ENCODE results near the gene BARHL1. TPM values are rescaled to one million over a fixed set of nuclear protein-coding genes. Genes with fewer than 3 reads are reported as not detected.

Gene BARHL1
- under 1 TPM in 1 of 3 donors, not detected in 2; 0.12 TPM for polyA plus RNA-seq (ENCODE audit: insufficient read length in 3 of 3)
- long read RNA-seq, donor 1 = 0 reads
- long read RNA-seq, donor 2 = 0 reads
- long read RNA-seq, donor 3 = 0 reads
- long read RNA-seq, donor 4 = 0 reads
- long read RNA-seq, donor 5 = 0 reads
- long read RNA-seq, donor 6 = 0 reads
- long read RNA-seq, donor 7 = 0 reads
- long read RNA-seq, donor 8 = 0 reads
- long read RNA-seq, donor 9 = 0 reads
- long read RNA-seq, donor 10 = 0 reads
- long read RNA-seq, donor 11 = 0 reads
- long read RNA-seq, donor 12 = 0 reads
- long read RNA-seq, donor 13 = 0 reads
- long read RNA-seq, donor 14 = 0 reads
- long read RNA-seq, donor 15 = 0 reads
- long read RNA-seq, donor 16 = 0 reads

DNA sequence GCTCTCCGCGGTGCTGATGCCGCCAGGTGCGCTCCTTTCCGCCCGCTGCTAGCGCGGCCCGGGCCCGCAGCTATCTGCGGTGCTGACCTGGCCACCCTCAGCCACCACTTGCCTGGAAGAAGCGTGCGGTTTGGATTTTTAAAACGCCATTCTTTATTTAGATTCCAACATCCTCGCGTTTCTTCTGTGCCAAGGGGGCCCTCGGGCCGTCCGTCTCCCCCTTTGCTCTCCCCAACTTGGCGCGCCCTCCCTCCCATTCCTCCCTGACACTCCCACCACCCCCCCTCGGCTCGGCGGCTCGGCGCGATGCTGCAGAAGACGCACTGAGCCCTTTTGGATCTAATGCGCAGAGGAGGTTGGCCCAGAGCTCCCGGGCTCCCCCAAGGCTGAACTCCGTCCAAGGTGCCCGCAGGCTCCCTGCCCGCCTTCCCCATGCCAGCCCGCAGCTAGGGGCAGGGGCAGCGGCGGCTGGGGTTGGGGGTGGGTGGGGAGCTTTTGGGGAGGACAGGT is at the start of gene BARHL1:
Gene BARHL1 (plus strand): TSS at position 331 of the 510 bp plus-strand sequence. CDS start 192 bp downstream, outside the sequence.
- no peak for DNase-seq

DNA sequence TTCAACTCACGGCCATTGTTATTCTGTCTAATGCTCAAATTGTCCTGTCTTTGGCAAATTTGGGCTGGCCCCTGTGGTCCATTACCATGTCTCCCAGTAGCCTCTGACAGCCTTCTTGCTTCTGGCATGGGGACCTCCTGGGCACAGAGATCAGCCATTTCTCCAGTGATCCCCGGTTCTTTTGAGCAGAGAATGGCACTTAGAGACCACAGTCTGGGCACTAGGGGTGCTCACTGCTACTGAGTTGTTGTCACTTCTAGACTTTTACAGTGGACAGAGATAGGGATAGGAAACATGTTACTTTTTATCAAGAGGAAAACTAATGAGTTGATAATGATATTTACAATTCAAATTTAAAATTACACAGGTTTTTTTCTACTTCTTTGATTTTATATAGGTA is 47.6 kb upstream of the BARHL1 start:
- no peak for DNase-seq

DNA sequence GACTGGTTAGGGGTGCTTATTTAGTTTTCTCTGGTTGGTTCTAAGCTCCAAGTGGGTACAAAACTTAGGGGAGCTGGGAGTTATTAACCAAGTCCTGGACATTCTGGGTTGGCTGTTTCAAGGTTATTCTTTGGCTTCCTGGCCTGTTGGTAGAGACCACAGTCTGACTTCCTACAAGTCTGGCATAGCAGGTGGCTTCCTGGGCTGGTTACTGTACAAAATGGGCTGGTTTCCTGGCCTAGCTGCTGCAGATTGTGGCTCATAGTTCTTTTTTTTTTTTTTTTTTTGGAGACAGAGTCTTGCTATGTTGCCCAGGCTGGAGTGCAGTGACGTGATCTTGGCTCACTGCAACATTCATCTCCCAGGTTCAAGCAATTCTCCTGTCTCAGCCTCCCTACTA is 46.3 kb upstream of the BARHL1 start:
- DNase-seq = no peak

DNA sequence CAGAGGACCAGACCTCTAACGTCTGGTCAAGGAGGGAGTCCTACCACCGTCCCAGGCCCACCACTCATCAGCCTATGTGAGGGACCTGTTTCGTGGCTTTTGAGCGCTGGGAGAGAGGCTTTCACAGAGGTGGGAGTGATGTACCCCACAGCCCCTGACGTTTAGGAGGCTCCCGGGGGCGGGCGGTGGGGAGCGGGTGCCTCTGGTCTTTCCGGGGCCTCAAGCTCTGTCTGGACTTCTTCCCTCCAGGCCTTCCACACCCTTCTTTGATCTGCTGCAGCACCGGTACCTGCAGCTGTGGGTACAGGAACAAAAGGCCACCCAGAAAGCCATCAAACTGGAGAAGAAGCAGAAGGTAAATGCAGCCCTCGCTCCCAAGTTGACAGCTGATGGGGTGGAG is 45.1 kb upstream of the BARHL1 start:
- DNase-seq = no peak

DNA sequence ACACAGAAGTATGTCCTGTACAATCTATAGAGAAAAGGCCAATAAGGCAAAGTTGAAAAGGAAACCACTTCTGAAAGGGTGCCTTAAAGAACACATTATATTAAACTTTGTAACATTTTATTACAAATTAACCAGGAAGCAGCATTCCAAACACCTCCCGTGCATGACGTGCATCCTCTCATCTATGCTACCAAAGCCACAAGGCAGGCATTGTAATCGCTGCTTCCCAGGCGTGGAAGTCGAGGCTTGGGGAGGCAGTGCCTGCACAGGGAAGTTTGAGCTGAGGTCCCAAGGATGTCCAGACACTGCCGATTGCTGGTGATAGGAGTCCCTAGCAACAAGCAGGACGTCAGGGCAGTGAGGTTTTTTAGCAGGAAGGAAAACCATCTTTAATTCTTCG is 44.3 kb upstream of the BARHL1 start:
- no peak for DNase-seq

DNA sequence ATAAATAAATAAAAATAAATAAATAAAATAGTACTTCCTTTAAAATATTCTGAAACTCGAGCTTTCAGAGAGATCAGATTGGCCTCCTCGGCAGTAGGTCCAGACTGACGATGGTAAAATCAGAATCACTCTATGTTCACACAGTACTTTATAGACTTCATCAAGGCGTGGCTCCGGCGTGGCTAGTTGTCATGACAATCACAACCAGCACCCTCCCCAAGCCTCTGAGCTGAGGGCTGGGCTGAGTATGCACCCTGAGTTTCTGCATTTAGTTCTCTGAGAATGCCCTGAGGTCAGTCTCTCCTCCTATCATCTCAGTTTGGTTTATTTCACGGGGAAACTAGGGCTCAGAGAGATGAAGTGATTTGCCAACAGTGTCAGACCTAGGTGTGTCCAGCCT is 43.3 kb upstream of the BARHL1 start:
- no peak for DNase-seq

DNA sequence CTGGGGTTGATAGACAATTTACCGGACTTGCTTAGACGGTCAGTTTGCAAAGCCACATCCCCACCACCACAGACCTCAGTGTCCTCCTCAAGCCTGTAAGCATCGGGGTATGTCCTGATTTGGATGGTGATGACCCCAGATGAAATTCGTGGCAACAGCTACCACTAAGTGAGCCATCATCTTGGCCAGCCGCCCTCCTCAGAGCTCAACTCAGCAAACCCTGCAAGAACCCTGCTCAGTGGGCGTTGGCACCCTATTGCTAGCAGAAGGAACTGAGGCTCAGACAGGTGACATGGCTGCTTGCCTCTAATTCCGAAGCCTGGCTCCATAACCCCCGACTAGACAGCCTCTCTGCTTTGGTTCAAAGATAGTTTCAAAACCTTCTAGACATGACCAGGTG is 41.4 kb upstream of the BARHL1 start:
- no peak for DNase-seq

DNA sequence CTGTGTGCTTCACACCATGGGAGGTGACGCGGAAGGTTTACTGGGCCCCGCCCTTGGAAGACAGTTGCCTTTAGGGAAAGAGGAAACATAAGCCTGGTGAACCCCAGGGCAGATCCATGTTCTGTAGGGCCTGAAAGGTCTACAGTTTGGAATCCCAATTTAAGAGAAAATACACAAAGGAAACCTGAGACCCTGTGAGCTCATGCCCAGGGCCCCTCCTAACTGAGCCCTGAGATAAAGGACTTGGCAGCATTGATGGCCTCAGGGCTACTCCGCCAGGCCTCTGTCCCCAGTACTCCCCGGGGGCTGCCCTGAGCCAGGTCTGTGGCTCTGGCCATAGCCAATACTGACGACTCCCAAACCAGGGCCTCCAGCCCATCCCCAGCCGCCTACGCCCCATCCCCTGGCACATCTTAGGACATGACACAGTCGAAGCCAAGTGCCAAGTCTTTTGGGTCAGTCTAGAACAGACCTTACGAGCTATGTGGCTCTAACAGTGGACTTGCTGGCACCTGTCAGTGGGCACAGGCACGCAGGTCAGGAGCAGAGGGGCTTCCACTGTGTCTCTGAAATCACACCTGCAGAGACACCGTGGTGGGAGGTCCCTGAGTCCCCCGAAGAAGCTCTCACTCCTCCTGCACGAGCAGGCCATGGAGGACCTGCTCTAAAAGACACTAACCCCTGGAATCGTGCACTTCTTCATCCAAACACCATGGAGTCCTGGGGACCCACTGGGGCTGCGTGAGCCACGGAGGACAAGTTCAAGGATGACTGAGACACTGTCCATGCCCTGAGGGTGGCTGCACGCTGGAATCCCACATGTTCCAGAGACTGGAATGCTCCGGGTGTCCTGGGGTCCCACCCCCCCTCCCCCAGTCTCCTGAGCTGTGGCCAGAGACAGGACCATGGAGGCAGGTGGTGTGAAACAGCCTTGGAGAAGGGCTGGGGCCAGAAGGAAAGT is 40.3 kb upstream of the BARHL1 start:
- DNase-seq = no peak

DNA sequence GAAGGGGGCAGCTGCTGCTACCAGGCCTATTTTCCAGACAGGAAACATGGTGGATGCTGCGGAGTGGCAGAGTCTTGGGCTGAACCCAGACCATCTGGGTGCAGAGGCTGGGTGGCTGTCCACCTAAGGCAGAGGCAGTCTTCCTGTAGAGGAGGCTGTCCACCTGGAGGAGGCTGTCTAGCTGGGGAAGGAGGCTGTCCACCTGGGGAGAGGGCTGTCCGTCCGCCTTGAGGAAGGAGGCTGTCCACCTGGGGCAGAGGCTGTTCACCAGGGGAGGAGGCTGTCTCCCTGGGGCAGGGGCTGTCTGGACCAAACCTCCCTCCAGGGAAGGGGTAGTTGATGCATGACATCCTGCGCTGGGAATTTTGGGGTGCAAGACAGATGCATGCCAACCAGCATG is 39.2 kb upstream of the BARHL1 start:
- DNase-seq = no peak

DNA sequence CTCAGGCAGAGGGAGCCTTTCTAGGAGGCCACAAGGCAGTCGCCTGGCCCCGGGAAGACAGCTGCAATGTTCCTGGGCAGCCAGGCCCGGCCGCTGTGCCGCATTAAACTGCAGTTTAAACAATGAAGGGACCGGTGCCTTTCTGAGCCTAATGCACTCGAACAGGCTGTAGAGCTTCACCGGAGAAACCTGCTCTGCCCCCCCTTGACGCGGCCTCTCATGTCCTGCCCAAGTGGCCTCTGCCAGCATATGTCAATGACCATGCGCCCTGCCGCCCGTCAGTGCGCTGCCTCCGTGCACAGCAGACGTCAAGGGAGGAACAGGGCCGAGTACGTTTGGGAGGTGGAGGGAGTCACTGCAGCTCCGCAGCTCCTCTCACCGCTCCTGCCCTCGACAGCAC is 38.4 kb upstream of the BARHL1 start:
- no peak for DNase-seq

DNA sequence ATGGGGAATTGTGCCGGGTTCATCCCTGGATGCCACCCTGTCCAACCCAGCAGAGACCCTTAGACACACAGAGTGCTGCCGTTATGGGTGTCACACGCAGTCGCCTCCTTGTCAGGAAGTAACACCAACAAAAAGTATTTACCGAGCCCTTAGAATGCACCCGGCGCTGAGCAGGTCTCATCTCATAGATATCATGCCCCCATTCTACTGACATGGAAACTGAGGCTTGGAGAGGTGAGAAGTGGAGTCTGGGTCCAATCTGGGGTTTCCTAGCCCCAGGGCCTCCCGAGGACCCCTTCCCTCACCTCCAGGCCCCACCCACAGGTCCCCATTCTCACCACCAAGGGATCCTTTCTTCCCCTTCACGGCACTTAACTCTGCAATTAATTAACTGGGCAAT is 36.8 kb upstream of the BARHL1 start:
- DNase-seq = no peak

DNA sequence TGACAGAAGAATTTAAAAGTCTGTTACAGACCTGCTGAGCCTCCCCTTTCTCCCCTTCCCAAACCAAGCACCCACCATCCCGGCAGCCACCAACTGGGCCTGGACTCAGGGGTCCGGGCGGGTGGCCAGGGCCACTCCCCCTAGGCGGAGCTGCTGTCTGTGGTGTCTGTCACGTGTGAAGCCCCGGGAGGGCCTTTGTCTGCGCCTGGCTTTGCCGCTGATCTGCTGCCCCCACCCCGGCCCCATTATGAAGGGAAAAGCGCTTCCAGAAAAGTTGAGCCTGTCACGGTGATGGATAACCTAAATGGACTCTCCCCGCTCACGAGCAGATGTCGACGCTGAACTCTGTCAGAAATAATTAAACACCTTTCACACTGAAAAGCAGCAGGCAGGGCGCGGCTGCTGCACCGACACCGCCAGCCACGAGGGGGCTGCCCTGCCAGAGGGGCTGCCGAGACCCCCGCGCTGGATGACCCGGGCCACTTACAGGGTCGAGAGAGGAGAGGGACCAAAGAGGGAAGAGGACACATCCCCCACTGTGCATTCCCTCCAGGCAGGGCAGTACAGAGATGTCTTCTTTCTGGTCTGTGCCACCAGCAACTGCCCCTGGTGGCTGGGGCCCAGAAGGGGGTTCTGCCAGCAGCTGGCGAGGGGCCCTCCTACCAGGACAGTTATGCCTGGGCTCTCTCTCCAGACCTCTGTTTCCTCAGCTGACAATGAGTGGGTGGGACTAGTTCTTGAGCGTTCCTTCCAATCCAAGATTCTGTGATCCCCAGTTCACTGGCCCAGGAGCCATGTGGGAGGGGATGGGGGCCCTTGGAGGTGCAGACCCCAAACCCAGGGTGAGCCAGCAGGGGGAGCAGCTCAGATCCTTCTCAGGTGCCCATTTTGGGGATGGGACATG is 36.0 kb upstream of the BARHL1 start:
- peak; percentile 64 for DNase-seq

DNA sequence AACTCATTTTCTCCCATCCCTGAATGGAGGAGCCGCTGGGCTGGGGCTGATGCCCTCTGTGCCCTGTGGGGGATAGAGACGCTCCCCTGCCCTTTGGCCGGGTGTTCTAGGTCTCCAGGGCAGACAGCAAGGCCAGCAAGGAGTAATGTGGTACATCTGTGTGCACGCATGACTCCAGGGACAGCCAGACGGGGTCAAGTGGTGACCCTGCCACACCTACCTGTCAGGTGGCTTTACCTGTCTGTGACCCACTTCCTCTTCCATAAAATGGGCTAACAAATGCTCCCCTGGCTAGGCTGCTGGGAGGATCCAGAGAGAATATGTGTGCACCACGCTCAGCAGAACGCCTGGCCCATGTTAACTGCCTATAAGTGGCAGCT is 35.4 kb upstream of the BARHL1 start:
- no peak for DNase-seq

DNA sequence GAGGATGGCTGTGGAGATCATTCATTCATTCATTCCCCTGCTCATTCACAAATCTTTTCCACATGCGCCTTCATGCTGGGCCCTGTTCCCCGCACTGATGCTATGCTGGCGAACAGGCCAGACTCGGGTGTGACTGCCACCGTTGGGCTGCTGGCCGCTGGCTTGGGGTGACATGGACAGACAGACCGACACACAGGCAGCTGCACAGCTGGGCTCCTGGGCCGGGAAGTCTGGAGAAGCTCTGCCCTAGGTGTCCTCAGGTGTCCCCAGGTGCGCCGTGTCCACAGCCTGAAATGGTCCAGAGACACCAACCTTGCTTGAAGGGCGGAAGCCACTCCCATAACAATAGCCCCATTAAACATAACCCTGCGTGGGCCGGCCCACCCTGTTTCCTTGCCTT is 35.0 kb upstream of the BARHL1 start:
- no peak for DNase-seq

DNA sequence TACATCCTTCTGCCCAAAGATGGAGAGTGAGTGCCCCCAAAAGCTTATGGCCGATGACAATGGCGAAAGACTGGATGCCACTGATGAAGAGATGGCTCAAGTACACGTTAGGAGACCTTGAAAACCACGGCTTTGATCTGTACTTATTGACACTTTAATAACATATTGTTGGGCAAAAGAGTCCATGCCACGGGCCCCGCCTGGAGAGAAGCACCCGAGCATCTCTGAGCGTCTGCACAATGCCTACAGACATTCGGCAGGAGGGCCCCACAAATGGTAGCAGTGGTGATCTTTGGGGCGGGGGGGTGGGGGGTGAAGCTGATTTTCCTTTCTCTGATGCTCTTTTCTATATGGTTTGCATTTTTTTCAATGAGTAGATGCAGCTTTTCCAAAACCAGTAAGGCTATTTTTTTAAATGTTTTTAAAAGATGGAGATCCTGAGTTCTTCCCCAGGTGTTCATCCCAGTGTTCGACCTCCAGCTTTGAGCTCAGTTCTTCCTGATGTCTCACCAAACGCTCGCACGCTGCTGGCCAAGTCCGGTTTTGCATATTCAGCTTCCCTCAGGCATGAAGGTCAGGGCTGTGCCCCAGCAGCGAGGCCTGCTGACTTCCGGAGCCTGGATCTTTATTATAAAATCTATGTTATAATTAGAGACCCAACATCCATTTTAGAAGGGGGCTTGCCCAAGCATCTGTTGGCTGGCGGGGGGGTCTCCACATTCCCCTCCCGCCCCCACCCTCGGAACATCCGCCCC is 34.3 kb upstream of the BARHL1 start:
- no peak for DNase-seq

DNA sequence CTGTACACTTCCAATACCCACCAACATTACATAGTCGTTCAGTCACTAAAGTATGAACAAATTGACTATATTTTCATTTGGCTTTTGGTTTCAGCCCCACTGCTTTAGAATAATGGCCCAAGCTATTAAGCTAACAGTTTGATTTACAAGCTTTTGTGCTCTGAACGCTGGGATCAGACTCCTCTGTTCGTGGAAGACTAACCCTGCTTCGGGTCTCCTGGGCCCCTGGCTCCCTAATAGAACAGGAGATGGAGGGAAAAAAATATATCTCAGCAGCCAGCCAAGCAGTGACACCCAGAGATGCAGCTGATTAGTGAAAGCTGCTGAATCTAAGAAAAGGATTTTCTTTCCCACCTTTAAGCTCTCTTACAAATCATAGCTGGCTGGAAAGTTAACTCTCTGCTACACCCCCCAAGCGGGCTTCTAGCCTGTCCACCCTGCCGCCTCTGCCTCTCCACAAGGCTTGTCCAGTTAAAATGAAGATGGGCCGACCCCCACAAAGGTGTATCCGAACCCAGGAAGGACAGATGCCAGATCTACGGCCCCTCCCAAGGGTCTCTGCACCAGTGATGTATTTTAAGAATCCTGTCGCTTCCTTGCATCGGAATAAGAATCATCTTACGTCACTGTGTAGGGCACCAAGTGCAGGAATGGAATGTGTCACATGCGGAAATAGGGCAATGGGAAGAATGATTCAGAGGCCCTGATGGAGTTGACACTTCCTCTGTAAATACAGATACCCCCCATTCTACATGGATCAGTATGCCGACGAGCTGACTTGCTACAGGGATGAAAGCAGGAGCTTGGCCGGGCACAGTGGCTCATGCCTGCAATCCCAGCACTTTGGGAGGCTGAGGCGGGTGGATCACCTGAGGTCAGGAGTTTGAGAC is 33.4 kb upstream of the BARHL1 start:
- DNase-seq = no peak

DNA sequence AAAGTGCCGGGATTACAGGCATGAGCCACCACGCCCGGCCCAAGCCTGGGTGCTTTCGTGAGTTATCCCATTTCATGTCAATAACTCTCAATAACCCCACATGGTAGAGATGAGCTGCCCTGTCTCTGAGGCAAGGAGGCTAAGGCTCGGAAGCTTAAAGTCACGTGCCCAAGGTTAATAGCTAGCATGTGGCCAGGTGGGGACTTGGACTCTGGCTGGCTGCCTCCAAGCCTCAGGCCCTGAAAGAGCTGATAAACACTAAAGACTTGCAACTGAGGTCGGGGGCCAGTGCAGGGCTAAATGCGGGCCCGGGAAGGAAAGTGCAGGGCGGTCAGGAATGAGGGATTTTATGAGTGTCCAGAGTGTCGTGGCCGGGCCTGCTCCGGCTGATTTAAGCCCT is 30.9 kb upstream of the BARHL1 start:
- no peak for DNase-seq

DNA sequence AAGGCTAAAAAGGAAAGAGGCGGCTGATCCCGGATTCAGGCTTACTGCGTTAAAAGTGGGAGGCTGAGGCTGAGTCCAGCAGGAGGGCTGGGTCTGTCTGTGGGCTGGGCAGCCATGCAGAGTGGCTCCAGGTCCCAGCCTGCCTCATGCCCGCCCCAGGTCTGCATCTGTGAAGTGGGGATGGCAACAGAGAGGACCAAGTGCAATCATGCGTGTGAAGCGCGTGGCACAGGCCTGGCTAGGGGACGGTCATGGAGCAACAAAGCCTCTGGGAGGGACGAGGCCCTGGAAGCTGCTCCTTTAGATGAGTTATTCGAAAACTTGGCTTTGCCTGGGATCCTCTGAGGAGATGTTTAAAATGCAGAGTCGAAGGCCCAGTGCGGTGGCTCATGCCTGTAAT is 30.4 kb upstream of the BARHL1 start:
- DNase-seq = no peak

DNA sequence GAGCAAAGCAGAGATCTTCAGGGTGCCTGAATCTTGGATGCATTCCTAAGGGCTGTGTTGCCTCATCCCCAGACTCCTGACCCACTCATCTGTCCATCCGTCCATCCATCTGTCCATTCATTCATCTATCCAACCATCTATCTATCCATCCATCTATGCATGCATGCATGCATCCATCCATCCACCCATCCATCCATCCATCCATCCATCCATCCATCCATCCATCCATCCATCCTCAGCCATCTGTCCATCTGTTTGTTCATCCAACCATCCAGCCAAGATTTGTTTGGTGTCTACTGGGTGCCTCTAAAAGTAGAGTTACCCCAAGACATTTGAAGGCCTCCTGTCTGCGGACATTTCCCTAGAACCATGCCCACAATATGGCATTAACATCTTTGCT is 27.7 kb upstream of the BARHL1 start:
- DNase-seq = no peak

DNA sequence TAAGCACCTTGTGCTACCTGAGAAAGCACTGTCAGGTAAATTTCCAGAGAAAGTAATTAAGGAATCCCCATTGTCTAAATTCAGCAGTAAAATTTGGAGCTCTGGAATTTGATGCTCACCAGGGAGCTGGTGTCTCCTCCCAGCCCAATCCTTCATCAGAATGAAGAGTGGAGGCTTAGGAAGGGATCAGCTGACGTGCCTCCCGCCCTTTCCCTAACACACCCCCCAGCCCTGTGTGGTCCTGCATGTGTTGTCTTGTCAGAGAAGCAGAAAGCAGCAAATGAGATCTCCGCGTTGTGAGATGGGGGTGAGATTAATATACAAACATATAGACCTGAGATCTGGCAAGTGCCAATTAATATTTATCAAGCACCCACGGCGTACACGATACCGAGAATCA is 26.9 kb upstream of the BARHL1 start:
- DNase-seq = no peak
